H9 (cell line): ENCODE results near the gene PRTFDC1. TPM values are rescaled to one million over a fixed set of nuclear protein-coding genes. Genes with fewer than 3 reads are reported as not detected.

ENCODE experiments used
- DNase-seq: peaks from one replicate; pipeline ENCODE4 v3.0.0-alpha.2; 2017
- H2AFZ ChIP-seq: one replicate; pipeline ENCODE4 v1.6.1; 2013; ENCODE audit warnings: mild to moderate bottlenecking, low read length, control low read depth, moderate library complexity
- H2AK5ac ChIP-seq: 2 replicates; pipeline ENCODE4 v1.6.1; 2013; ENCODE audit warnings: low read length, control low read depth, mixed read lengths; ENCODE audit not compliant: insufficient read length
- H2BK120ac ChIP-seq: one replicate; pipeline ENCODE4 v1.6.1; 2013; ENCODE audit warnings: low read depth, mild to moderate bottlenecking, low read length, control low read depth, inconsistent platforms; ENCODE audit not compliant: poor library complexity, severe bottlenecking
- H2BK12ac ChIP-seq: 2 replicates; pipeline ENCODE4 v1.6.1; 2013; ENCODE audit warnings: low read length, control low read depth, mixed read lengths, low read depth; ENCODE audit not compliant: insufficient read length
- H2BK15ac ChIP-seq: 2 replicates; pipeline ENCODE4 v1.6.1; 2013; ENCODE audit warnings: low read depth, low read length, control low read depth
- H2BK20ac ChIP-seq: one replicate; pipeline ENCODE4 v1.6.1; 2013; ENCODE audit warnings: low read depth, mild to moderate bottlenecking, low read length, control low read depth, inconsistent platforms; ENCODE audit not compliant: poor library complexity, severe bottlenecking
- H2BK5ac ChIP-seq: 2 replicates; pipeline ENCODE4 v1.6.1; 2013; ENCODE audit warnings: low read length, control low read depth, mixed read lengths; ENCODE audit not compliant: insufficient read length
- H3K14ac ChIP-seq: 2 replicates; pipeline ENCODE4 v1.6.1; 2013; ENCODE audit warnings: low read length, control low read depth; ENCODE audit not compliant: insufficient read depth
- H3K18ac ChIP-seq: 2 replicates; pipeline ENCODE4 v1.6.1; 2013; ENCODE audit warnings: low read depth, mild to moderate bottlenecking, mixed read lengths, low read length, control low read depth; ENCODE audit not compliant: insufficient read length
- H3K23ac ChIP-seq: 2 replicates; pipeline ENCODE4 v1.6.1; 2013; ENCODE audit warnings: low read length, control low read depth, mixed read lengths, low read depth; ENCODE audit not compliant: insufficient read length
- H3K23me2 ChIP-seq: 2 replicates; pipeline ENCODE4 v1.6.1; 2013; ENCODE audit warnings: low read depth, mild to moderate bottlenecking, mixed read lengths, low read length, control low read depth; ENCODE audit not compliant: insufficient read length, poor library complexity, severe bottlenecking
- H3K27ac ChIP-seq: 2 replicates; pipeline ENCODE4 v1.5.1; 2013; ENCODE audit warnings: low read length, control low read depth, mixed read lengths, low read depth; ENCODE audit not compliant: insufficient read length
- H3K27me3 ChIP-seq: 2 replicates; pipeline ENCODE4 v1.6.1; 2013; ENCODE audit warnings: low read length, control low read depth, inconsistent platforms; ENCODE audit not compliant: insufficient read depth
- H3K4ac ChIP-seq: 2 replicates; pipeline ENCODE4 v1.6.1; 2013; ENCODE audit warnings: low read depth, mild to moderate bottlenecking, control low read depth, inconsistent platforms, low read length, moderate library complexity
- H3K4me1 ChIP-seq: 2 replicates; pipeline ENCODE4 v1.6.1; 2013; ENCODE audit warnings: low read length, control low read depth, inconsistent platforms; ENCODE audit not compliant: insufficient read depth
- H3K4me2 ChIP-seq: 2 replicates; pipeline ENCODE4 v1.6.1; 2013; ENCODE audit warnings: low read length, control low read depth, mixed read lengths; ENCODE audit not compliant: insufficient read length, insufficient read depth
- H3K56ac ChIP-seq: 2 replicates; pipeline ENCODE4 v1.6.1; 2013; ENCODE audit warnings: low read depth, mild to moderate bottlenecking, mixed read lengths, low read length, control low read depth; ENCODE audit not compliant: insufficient read length
- H3K79me1 ChIP-seq: 2 replicates; pipeline ENCODE4 v1.6.1; 2013; ENCODE audit warnings: low read depth, mild to moderate bottlenecking, moderate library complexity, low read length, control low read depth, inconsistent platforms; ENCODE audit not compliant: insufficient read depth, poor library complexity, severe bottlenecking
- H3K79me2 ChIP-seq: 2 replicates; pipeline ENCODE4 v1.6.1; 2013; ENCODE audit warnings: low read length, control low read depth, inconsistent platforms; ENCODE audit not compliant: insufficient read depth
- H3K9ac ChIP-seq: 2 replicates; pipeline ENCODE4 v1.6.1; 2013; ENCODE audit warnings: low read length, control low read depth, mixed read lengths; ENCODE audit not compliant: insufficient read length; ENCODE audit errors: extremely low read depth
- H3K9me3 ChIP-seq: one replicate; pipeline ENCODE4 v1.6.1; 2013; ENCODE audit warnings: low read depth, low read length, inconsistent platforms; ENCODE audit not compliant: control insufficient read depth
- H3T11ph ChIP-seq: one replicate; pipeline ENCODE4 v1.6.1; 2013; ENCODE audit warnings: mild to moderate bottlenecking, low read length, control low read depth, inconsistent platforms
- H4K20me1 ChIP-seq: one replicate; pipeline ENCODE4 v1.6.1; 2013; ENCODE audit not compliant: control insufficient read depth, insufficient read length, insufficient read depth
- H4K5ac ChIP-seq: 2 replicates; pipeline ENCODE4 v1.6.1; 2013; ENCODE audit warnings: low read depth, mild to moderate bottlenecking, mixed read lengths, low read length, control low read depth; ENCODE audit not compliant: insufficient read length
- H4K8ac ChIP-seq: replicated peaks from 2 replicates; pipeline ENCODE4 v1.6.1; 2013; ENCODE audit warnings: low read length, control low read depth, mixed read lengths, low read depth; ENCODE audit not compliant: insufficient read length
- H4K91ac ChIP-seq: 2 replicates; pipeline ENCODE4 v1.6.1; 2013; ENCODE audit warnings: low read depth, mild to moderate bottlenecking, moderate library complexity, mixed read lengths, low read length, control low read depth; ENCODE audit not compliant: insufficient read length
- H3K27ac Mint-ChIP-seq, 3 experiments: 2 replicates in 2 of 3; 3 replicates in 1 of 3; pipeline ENCODE4 v1.8.0; 2020 to 2021; ENCODE audit warnings: mixed read lengths in 3 of 3, mild to moderate bottlenecking in 1 of 3, moderate library complexity in 1 of 3
- H3K27me3 Mint-ChIP-seq: 2 replicates; pipeline ENCODE4 v1.8.0; 2021; ENCODE audit warnings: low read depth, mild to moderate bottlenecking, moderate library complexity, mixed read lengths
- H3K36me3 Mint-ChIP-seq, 3 experiments: 2 replicates in 2 of 3; 3 replicates in 1 of 3; pipeline ENCODE4 v1.8.0; 2020 to 2021; ENCODE audit warnings: low read depth in 3 of 3, mixed read lengths in 3 of 3; ENCODE audit not compliant: insufficient read depth in 1 of 3
- H3K4me1 Mint-ChIP-seq, 2 experiments: 2 replicates each; pipeline ENCODE4 v1.8.0; 2020; ENCODE audit warnings: mixed read lengths in 2 of 2
- H3K4me3 Mint-ChIP-seq, 2 experiments: 2 replicates in 1 of 2; 3 replicates in 1 of 2; pipeline ENCODE4 v1.8.0; 2020 to 2021; ENCODE audit warnings: mild to moderate bottlenecking in 2 of 2, mixed read lengths in 2 of 2, moderate library complexity in 1 of 2
- H3K9me3 Mint-ChIP-seq, 2 experiments: 2 replicates in 1 of 2; 3 replicates in 1 of 2; pipeline ENCODE4 v1.8.0; 2020; ENCODE audit warnings: mild to moderate bottlenecking in 2 of 2, mixed read lengths in 2 of 2, moderate library complexity in 1 of 2
- CTCF ChIP-seq: fragments of 200-600 bp; sonication (generic); conservative IDR thresholded peaks from 3 replicates; pipeline ENCODE4 v1.8.0; 2021; ENCODE audit warnings: antibody characterized with exemption, mild to moderate bottlenecking
- WGBS: extraction: QIAGEN DNeasy Blood & Tissue Kit; methylation state at CpG from one replicate; pipeline ENCODE4 v1.1.7; 2013; ENCODE audit warnings: missing lambda C conversion rate, low lambda C conversion rate, mixed read lengths; ENCODE audit not compliant: insufficient read length; ENCODE audit errors: extremely low coverage; 5-methylcytosine and 5-hydroxymethylcytosine counted together
- total RNA-seq: library from RNA; stranded (reverse); gene quantifications from 2 replicates; pipeline ENCODE4 v1.2.1, GENCODE V29; 2021

PRTFDC1 gene
- total RNA-seq, 1 experiment from 2014 or later: 7.5 TPM

- H3K36me3 Mint-ChIP-seq: no peaks in the 10 kb centered on the region
- H3K4me3 Mint-ChIP-seq: no peak overlapping the region
- peaks cover 25 to 31% of the 10 kb centered on the region in 2 experiments for H3K4me1 Mint-ChIP-seq
- peak overlapping the region in 2 of 3 experiments; percentile 29 to 42; a peak in 2 of 7 replicates for H3K27ac Mint-ChIP-seq
- no peaks in the 10 kb centered on the region for H3K27me3 Mint-ChIP-seq
- no peaks in the 10 kb centered on the region for H3K79me2 ChIP-seq
- no peak overlapping the region for H2BK5ac ChIP-seq
- H3K14ac ChIP-seq: no peak overlapping the region
- H3K4me1 ChIP-seq: peaks cover 2% of the 10 kb centered on the region; the same call in 1 of the 2 replicates
- no peak overlapping the region for H2BK15ac ChIP-seq
- no peak overlapping the region for H4K91ac ChIP-seq
- H3K18ac ChIP-seq: no peak overlapping the region
- no peak overlapping the region for H3K9ac ChIP-seq
- no peak overlapping the region for H3K23ac ChIP-seq
- no peak overlapping the region for H3T11ph ChIP-seq
- no peak overlapping the region for H3K4ac ChIP-seq
- no peak overlapping the region for H3K56ac ChIP-seq
- H2AFZ ChIP-seq: no peak overlapping the region
- no peak for TF ChIP-seq CTCF
- no peak overlapping the region for H2BK120ac ChIP-seq
- no peak overlapping the region for H2BK12ac ChIP-seq
- no peak for DNase-seq
- no peaks in the 10 kb centered on the region for H3K23me2 ChIP-seq
- no peaks in the 10 kb centered on the region for H3K9me3 ChIP-seq
- H4K5ac ChIP-seq: no peak overlapping the region
- H3K27me3 ChIP-seq: no peaks in the 10 kb centered on the region
- H3K4me2 ChIP-seq: no peak overlapping the region
- no peaks in the 10 kb centered on the region for H3K79me1 ChIP-seq
- no peaks in the 10 kb centered on the region; a peak in 1 of 5 replicates for H3K9me3 Mint-ChIP-seq
- no peak overlapping the region for H2AK5ac ChIP-seq
- H3K27ac ChIP-seq: no peak overlapping the region
- H4K8ac ChIP-seq: no peak overlapping the region
- no CpG with 5 or more reads among the region's 2 CpGs for WGBS
- H2BK20ac ChIP-seq: no peak overlapping the region
- no peaks in the 10 kb centered on the region for H4K20me1 ChIP-seq
Measured at GRCh38 chr10:24883176-24883575, 69.2 kb downstream of the PRTFDC1 start.
